Activated naive CD8-positive, alpha-beta T cell treated with anti-CD3 and anti-CD28 coated beads, Interleukin-2, amount 10 ng/mL, durations not matched to agents 7 days and 5 days (primary cell): ENCODE measurements around the gene NUCB2. TPM values are rescaled to one million over a fixed set of nuclear protein-coding genes. Genes with fewer than 3 reads are reported as not detected.

Experiments
- ATAC-seq: fragments of 150-1000 bp; cut with Tn5 transposase; one replicate; pipeline ENCODE4 v1.10.0; 2021; ENCODE audit warnings: low read depth, moderate library complexity
- POLR2A ChIA-PET: fragments of 350-600 bp; sonication (Branson Sonifier 250); formaldehyde crosslinking; loops from one replicate; lab custom pipeline; 2021; ENCODE audit warnings: antibody characterized with exemption; lab: Charles Lee
- DNase-seq: peaks from one replicate; pipeline ENCODE4 v3.0.0; 2021
- H3K27ac Mint-ChIP-seq: one replicate; pipeline ENCODE4 v1.8.0; 2022; ENCODE audit warnings: mild to moderate bottlenecking, mixed read lengths
- H3K27me3 Mint-ChIP-seq: one replicate; pipeline ENCODE4 v1.8.0; 2022; ENCODE audit warnings: mild to moderate bottlenecking, moderate library complexity, mixed read lengths
- H3K36me3 Mint-ChIP-seq: one replicate; pipeline ENCODE4 v1.8.0; 2021; ENCODE audit warnings: mild to moderate bottlenecking, mixed read lengths
- H3K4me1 Mint-ChIP-seq: one replicate; pipeline ENCODE4 v1.8.0; 2021; ENCODE audit warnings: mixed read lengths
- H3K4me3 Mint-ChIP-seq: one replicate; pipeline ENCODE4 v1.8.0; 2022; ENCODE audit warnings: mild to moderate bottlenecking, moderate library complexity, mixed read lengths
- H3K9me3 Mint-ChIP-seq: one replicate; pipeline ENCODE4 v1.8.0; 2021; ENCODE audit warnings: mixed read lengths
- total RNA-seq, 2 experiments: library from RNA; stranded (reverse); gene quantifications; one replicate each; pipeline ENCODE4 v1.2.3, GENCODE V29; 2021

NUCB2 gene
- total RNA-seq, 2 experiments from 2014 or later: 168 to 170 TPM

DNA sequence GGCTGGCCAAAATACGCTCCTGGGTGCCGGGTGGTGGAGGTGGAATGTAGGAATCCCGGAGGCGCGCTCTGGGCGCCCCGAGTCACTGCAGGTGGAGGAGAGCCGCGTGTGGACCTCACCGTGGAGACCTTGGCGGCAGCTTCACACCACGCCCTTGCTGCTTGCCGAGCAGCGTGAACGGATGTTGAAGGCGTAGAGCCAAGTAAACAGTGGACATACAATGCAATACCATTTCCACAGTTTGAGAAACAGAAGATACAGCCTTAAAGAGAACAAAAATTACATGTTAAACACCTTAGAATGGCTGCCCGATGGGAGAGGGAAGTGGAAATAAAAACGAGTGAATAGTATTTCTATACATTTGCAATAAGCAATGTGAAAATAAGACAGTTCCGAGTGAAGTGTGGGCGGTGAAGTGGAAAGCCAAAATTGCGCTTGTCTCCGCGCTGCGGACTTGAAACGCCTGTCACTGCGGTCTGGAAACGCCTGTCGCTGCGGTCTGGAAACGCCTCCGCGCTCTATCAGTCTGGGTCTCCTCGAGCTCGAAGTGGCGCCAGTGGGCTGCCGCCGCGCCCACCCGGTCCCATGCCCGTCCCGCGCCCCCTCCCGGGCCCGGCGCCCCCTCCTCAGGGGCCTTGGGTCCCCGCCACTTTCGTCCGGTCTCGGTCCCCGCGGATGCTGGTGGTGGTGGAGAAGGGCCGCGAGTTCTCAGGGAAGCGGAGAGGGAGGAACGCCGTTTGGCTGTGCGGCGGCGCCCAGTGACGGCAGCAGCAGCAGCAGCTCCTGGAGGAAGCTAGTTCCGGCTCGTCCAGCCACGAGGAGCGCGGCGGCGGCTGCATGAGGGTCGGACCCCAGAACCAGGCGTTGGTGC is 76.6 kb downstream of the NUCB2 start:
- POLR2A ChIA-PET: interaction anchor here (0.8 to 1.5 kb wide), 6 partner anchors 36 to 123 kb away, joined by 3 to 10 read pairs (median 4); partner anchors contain the start of gene KCNJ11

DNA sequence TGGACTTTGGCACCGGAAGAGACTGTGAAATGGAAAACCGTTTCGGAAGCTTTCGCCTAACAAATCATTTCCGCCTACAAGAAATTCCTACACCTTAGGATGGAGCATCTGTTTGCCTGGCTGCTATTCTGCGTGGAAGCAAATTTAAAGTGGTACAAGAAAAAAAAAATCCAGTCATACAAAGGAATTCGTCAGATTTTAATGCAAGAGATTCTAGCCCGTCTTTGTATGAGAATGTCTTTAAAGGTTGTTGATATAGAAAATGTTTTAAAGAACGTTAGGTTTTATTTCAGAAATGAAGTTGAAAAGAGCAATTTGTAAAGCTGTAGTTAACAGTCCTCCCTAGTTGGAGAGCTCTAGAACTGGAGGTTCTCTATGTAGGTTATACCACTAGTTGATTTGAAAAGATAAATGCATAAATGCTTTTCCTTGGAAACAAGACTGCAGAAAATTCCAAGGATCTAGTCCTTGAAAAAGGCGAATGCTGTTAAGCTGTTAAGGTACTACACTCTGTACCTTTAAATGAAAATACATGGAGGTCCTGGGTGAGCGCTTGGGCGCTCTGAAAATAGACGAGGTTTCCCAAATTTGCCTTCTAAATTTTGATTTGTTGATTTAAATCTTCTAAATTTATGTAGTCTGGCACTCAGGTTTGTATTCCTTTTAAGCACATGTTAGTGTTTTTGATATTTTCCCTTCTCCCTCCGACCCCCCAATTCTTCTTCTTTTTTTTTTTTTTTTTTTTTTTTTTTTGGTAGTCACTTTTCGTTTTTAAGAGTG is 77.5 kb downstream of the NUCB2 start:
- ATAC-seq (no peak), DNase-seq (no peak)
- peaks cover 12% of the 10 kb centered on the region for H3K27me3 Mint-ChIP-seq
- peaks cover 11% of the 10 kb centered on the region for H3K36me3 Mint-ChIP-seq
- no peaks in the 10 kb centered on the region for H3K9me3 Mint-ChIP-seq
- H3K27ac Mint-ChIP-seq: peak overlapping the region; percentile 45
- peaks cover 28% of the 10 kb centered on the region for H3K4me1 Mint-ChIP-seq
- peak overlapping the region; percentile 91 for H3K4me3 Mint-ChIP-seq
- POLR2A ChIA-PET: interaction anchor here (0.8 to 1.4 kb wide), 4 partner anchors 35 to 124 kb away, joined by 3 to 4 read pairs (median 4); partner anchors contain the start of gene KCNJ11

More for the DNA sequence above, 76.6 kb downstream of the NUCB2 start:
- Mint-ChIP-seq H3K27me3 (peaks cover 12% of the 10 kb centered on the region), H3K27ac (peak overlapping the region; percentile 82), H3K4me3 (peak overlapping the region; percentile 91), H3K9me3 (no peaks in the 10 kb centered on the region), H3K36me3 (peaks cover 12% of the 10 kb centered on the region), H3K4me1 (peaks cover 28% of the 10 kb centered on the region)
- DNase-seq: peak; percentile 61
- ATAC-seq: peak; percentile 56

DNA sequence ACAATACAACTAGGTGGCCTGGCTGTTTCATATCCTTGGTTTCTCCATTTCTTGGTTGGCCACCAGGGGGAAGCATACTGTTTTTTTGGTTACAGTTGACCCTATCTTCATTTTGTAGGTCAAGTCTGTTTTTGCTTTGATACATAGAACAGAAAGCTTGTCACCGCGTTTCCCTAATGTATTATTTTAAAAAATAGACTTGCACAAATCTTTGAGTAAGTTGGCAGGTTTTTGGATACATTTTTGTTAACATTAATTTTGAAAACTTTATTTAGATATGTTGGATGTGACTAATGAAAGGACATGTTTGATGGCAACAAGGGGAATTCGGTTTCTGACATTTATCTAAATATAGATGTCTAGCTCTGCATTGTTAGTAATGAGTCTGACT is 78.1 kb downstream of the NUCB2 start:
- peak overlapping the region; percentile 91 for H3K4me3 Mint-ChIP-seq
- DNase-seq (no peak), ATAC-seq (peak; percentile 40)
- H3K4me1 Mint-ChIP-seq: peaks cover 28% of the 10 kb centered on the region
- peaks cover 7% of the 10 kb centered on the region for H3K36me3 Mint-ChIP-seq
- H3K27me3 Mint-ChIP-seq: peaks cover 12% of the 10 kb centered on the region
- H3K9me3 Mint-ChIP-seq: no peaks in the 10 kb centered on the region
- POLR2A ChIA-PET: interaction anchor here (1.4 kb wide), 1 partner anchor 74 kb away, joined by 3 read pairs; no protein-coding TSS in a partner anchor
- H3K27ac Mint-ChIP-seq: no peak overlapping the region

DNA sequence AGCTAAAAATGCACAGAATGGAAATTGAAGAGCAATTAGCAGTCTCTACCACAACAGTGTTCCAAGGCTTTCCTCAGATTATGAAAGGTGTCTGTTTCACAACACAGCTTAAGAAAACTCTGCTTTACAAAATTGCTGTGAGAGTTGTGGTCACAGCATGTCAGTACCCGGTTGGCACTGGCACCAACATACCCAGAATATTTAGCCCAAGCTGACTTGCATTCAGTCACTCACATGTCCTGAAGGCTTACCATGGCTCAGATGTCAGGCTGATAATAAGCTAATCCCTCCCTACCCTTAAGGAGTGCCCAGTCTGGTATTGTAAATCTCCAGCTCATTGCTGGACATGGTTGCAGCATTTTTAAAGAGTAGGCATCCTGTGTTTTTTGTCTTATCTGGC is 90.0 kb downstream of the NUCB2 start:
- POLR2A ChIA-PET: interaction anchor here (1.2 kb wide), 1 partner anchor 11 kb away, joined by 5 read pairs; no protein-coding TSS in a partner anchor
- Mint-ChIP-seq H3K27ac (no peak overlapping the region), H3K27me3 (no peaks in the 10 kb centered on the region), H3K4me1 (peaks cover 13% of the 10 kb centered on the region), H3K9me3 (peaks cover 23% of the 10 kb centered on the region), H3K4me3 (no peak overlapping the region), H3K36me3 (peaks cover 38% of the 10 kb centered on the region)
- ATAC-seq (no peak), DNase-seq (no peak)

DNA sequence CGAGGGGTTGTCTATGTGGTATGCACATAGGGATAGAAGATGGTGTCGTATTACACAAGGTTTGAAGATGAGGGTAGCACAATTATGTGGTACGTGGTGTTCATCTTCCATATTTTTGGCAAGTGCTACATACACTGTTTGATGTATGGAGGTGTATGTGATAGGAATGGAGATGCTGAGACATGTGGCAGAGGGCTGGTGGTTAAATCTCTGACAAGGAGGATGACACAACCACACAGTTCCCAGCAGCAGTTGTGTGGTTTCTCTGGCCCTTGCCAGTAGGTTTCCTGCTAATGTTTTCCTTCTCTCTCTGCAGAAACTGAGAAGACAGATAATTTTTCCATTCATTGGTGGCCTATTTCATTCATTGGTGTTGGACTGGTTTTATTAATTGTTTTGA is 92.0 kb downstream of the NUCB2 start:
- POLR2A ChIA-PET: no interaction called here
- no peaks in the 10 kb centered on the region for H3K27me3 Mint-ChIP-seq

DNA sequence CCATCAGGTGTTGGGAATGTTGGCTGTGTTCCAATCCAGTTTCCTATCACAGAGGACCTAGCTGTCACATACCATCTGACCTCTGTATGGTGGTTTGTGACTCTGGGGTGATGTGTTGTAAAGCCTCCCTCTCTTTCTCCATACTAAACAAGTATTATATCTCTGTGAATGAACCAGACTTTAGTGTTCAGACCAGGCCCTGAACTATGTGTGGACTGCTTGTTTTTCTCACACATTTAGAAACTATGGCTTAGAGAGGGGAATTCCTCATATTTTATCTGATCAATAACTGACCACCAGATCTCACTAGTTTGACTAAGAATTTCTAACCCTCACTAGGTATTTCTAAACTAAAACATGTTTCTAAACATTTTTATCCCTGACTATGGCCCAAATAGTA is 92.6 kb downstream of the NUCB2 start:
- Mint-ChIP-seq H3K27me3 (no peaks in the 10 kb centered on the region), H3K27ac (no peak overlapping the region), H3K36me3 (peaks cover 52% of the 10 kb centered on the region), H3K4me1 (peaks cover 13% of the 10 kb centered on the region), H3K4me3 (no peak overlapping the region), H3K9me3 (peaks cover 38% of the 10 kb centered on the region)
- ATAC-seq (no peak), DNase-seq (no peak)
- POLR2A ChIA-PET: no interaction called here

More for the DNA sequence above, 92.0 kb downstream of the NUCB2 start:
- Mint-ChIP-seq H3K27ac (no peak overlapping the region), H3K9me3 (peaks cover 36% of the 10 kb centered on the region), H3K4me1 (peaks cover 13% of the 10 kb centered on the region), H3K36me3 (peaks cover 52% of the 10 kb centered on the region), H3K4me3 (no peak overlapping the region)
- DNase-seq (no peak), ATAC-seq (peak; percentile 50)

DNA sequence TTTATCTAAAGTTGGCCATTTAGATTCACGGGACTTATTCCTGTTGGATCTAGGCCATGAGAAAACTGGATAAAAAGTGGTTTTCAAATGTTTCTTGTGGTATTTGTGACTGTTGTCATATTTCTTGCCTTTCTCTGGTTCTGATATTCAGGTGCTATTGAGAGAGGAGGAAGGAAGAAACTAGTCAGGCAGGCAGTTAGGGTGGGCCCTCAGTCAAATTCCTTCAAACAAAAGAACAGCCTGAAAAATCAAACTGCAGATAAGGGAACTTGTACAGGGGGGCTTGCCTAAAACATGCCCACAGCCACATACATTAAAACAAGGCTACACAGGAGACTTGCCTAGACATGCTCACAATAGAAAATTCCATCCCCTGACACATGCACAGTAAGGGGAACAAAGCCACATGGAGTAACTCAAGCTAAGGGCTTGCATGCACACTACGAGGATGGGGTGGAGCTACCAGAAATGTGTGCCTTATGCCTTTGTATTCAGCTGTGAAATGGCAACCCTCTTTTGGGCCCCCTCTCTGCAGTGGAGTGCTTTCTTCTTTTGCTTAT is 93.2 kb downstream of the NUCB2 start:
- no peak overlapping the region for H3K27ac Mint-ChIP-seq
- peaks cover 13% of the 10 kb centered on the region for H3K4me1 Mint-ChIP-seq
- peaks cover 38% of the 10 kb centered on the region for H3K9me3 Mint-ChIP-seq
- no peak for ATAC-seq
- DNase-seq: no peak
- H3K27me3 Mint-ChIP-seq: no peaks in the 10 kb centered on the region
- POLR2A ChIA-PET: no interaction called here
- H3K4me3 Mint-ChIP-seq: no peak overlapping the region
- H3K36me3 Mint-ChIP-seq: peaks cover 54% of the 10 kb centered on the region

DNA sequence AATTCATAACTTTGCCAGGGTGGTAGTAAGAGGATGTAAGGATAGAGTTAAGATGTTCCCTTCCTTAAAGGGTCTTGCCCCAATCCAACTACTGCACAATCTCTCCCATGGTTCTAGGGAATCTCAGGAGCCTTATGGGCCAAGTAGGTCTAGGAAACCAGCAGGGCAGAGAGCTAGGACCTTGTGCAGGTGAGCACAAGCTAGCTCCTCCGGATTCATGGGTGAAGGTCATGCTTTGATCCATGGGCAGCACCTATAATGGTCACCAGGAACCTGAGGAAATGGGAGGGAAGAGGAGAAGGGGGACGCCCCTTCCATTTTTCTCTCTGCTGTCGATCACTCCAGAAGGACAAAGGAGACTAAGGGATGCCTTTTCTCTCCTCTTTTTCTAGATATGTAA is 95.1 kb downstream of the NUCB2 start:
- Mint-ChIP-seq H3K36me3 (peaks cover 55% of the 10 kb centered on the region), H3K9me3 (peaks cover 38% of the 10 kb centered on the region), H3K4me1 (peaks cover 13% of the 10 kb centered on the region), H3K27ac (no peak overlapping the region), H3K27me3 (no peaks in the 10 kb centered on the region), H3K4me3 (no peak overlapping the region)
- POLR2A ChIA-PET: no interaction called here
- DNase-seq: no peak
- no peak for ATAC-seq

DNA sequence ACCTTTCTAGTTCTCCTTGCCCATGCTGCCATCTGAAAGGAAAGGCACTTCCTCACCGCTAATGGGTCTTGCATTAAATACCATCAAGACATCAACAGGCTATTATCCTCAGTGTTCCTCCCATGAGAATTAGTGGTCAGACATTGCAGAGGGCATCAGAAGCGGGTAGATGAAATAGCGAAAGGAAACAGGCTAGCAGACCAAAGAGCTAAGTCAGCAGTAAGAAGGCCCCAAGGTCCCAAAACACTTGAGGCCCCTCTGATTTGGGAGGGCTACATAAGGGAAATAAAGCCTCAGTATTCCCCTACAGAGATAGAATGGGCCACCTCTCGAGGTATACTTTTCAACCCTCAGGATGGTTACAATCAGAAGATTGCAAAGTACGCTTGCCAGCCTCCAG is 99.0 kb downstream of the NUCB2 start:
- ATAC-seq (no peak), DNase-seq (no peak)
- H3K27ac Mint-ChIP-seq: no peak overlapping the region
- peaks cover 38% of the 10 kb centered on the region for H3K36me3 Mint-ChIP-seq
- no peaks in the 10 kb centered on the region for H3K4me1 Mint-ChIP-seq
- peaks cover 1% of the 10 kb centered on the region for H3K27me3 Mint-ChIP-seq
- no peak overlapping the region for H3K4me3 Mint-ChIP-seq
- H3K9me3 Mint-ChIP-seq: peaks cover 26% of the 10 kb centered on the region
- POLR2A ChIA-PET: no interaction called here

DNA sequence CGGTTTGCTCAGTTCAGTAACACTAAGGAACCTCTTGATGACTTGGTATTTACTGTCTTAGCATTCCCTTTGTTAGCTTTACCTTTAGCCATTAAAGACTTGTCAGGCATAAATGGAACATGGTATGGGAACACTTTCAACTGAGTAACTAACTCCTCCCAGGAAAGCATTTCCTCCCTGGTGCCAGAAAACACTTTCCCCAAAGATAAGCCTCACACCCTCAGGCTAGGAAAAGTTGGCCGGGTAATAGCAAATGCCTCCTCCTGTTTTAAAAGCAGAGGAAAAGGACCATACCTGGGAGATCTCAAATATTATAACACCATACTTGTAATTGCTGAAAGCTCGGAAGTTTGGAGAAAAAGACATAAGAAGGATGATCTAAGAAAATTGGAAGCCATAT is 100.0 kb downstream of the NUCB2 start:
- POLR2A ChIA-PET: interaction anchor here (1.3 kb wide), 1 partner anchor 10 kb away, joined by 5 read pairs; no protein-coding TSS in a partner anchor
- H3K4me1 Mint-ChIP-seq: no peaks in the 10 kb centered on the region
- no peak overlapping the region for H3K27ac Mint-ChIP-seq
- peaks cover 19% of the 10 kb centered on the region for H3K9me3 Mint-ChIP-seq
- ATAC-seq: no peak
- peaks cover 1% of the 10 kb centered on the region for H3K27me3 Mint-ChIP-seq
- H3K4me3 Mint-ChIP-seq: no peak overlapping the region
- no peak for DNase-seq
- H3K36me3 Mint-ChIP-seq: peaks cover 29% of the 10 kb centered on the region

DNA sequence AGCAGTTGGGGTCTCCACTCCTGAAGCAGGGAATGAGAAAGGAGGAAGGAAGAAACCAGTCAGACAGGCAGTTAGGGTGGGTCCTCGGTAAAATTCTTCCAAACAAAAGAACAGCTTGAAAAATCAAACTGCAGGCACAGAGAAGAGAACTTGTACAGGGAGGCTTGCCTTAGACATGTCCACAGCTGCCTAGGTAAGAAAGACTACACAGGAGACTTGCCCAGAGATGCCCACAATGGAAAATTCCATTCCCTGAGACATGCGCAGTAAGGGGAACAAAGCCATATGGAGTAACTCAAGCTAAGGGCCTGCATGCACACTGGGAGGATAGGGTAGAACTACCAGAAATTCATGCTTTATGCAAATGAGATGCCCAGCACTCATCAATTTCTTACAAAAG is 102.1 kb downstream of the NUCB2 start:
- ATAC-seq (no peak), DNase-seq (no peak)
- Mint-ChIP-seq H3K36me3 (peaks cover 11% of the 10 kb centered on the region), H3K27me3 (peaks cover 1% of the 10 kb centered on the region), H3K4me3 (no peak overlapping the region), H3K4me1 (no peaks in the 10 kb centered on the region), H3K27ac (no peak overlapping the region), H3K9me3 (peaks cover 5% of the 10 kb centered on the region)
- POLR2A ChIA-PET: no interaction called here

DNA sequence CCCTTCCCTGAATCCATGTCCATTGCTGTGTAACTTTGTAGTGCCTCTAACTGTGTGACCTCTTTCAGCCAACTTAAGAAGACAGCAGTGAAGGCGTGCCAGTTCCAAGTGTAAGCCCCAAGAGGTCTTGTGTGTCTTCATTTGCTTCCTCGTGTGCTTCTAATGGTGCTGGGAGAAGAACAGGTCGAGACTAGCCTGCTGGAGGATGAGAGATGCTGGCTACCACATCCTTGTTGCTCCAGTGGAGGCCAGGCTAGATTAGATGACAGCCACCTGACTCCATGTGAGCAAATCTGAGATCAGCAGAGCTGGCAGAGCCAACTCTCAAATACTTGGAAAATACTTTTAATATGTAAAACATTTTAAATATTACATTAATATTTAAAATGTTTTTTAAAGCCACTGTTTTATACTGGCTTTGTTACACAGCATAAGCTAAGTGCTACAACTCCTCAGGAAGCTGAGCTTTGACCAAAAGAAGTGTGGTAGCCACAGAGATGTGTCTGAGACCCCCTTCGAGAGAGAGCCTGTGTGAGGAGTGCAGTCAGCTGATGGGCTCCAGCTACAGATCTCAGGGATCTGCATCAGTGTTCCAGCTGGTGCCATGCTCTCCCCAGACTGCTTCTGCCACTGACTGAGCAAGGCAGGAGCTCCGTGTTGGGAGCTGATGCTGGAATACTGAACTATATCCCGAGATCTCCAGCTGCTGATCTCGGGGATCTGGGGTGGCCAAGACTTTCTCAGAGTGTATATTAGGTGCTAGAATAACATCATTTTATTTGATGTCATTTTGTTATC is 103.0 kb downstream of the NUCB2 start:
- peaks cover 1% of the 10 kb centered on the region for H3K27me3 Mint-ChIP-seq
- no peak overlapping the region for H3K27ac Mint-ChIP-seq
- H3K4me3 Mint-ChIP-seq: no peak overlapping the region
- DNase-seq (no peak), ATAC-seq (no peak)
- POLR2A ChIA-PET: no interaction called here
- peaks cover 9% of the 10 kb centered on the region for H3K36me3 Mint-ChIP-seq
- peaks cover 4% of the 10 kb centered on the region for H3K9me3 Mint-ChIP-seq
- peaks cover 2% of the 10 kb centered on the region for H3K4me1 Mint-ChIP-seq
